Astrocyte of the cerebellum (primary cell): Measurements from ENCODE around the gene SORCS2.

Experiments used
- DNase-seq: peaks from one replicate; pipeline ENCODE4 v3.0.0-alpha.2; 2011; ENCODE audit warnings: low read depth
- H3K4me3 ChIP-seq: 2 replicates; pipeline ENCODE4 v1.5.1; 2011; ENCODE audit warnings: mild to moderate bottlenecking, low read depth, low read length, moderate library complexity
- CTCF ChIP-seq: IDR thresholded peaks from 2 replicates; pipeline ENCODE4 v1.5.1; 2012; ENCODE audit warnings: low read length, low read depth, moderate library complexity, mild to moderate bottlenecking; ENCODE audit errors: missing control alignments
- in situ Hi-C: cut with HindIII; loops from 2 replicates; pipeline ENCODE4 v1.10.0; 2017; ENCODE audit warnings: low sequenced_read_pairs

SORCS2 gene

GRCh38 chr4:7524843-7525242, 332.5 kb downstream of the SORCS2 start:
- no peak for DNase-seq
- H3K4me3 ChIP-seq: no peak overlapping the region
- in situ Hi-C loops: no loop called here
- TF ChIP-seq CTCF: no peak

GRCh38 chr4:7526491-7526890, 334.2 kb downstream of the SORCS2 start:
- no peak for DNase-seq
- in situ Hi-C loops: no loop called here
- TF ChIP-seq CTCF: no peak
- H3K4me3 ChIP-seq: no peak overlapping the region

DNA sequence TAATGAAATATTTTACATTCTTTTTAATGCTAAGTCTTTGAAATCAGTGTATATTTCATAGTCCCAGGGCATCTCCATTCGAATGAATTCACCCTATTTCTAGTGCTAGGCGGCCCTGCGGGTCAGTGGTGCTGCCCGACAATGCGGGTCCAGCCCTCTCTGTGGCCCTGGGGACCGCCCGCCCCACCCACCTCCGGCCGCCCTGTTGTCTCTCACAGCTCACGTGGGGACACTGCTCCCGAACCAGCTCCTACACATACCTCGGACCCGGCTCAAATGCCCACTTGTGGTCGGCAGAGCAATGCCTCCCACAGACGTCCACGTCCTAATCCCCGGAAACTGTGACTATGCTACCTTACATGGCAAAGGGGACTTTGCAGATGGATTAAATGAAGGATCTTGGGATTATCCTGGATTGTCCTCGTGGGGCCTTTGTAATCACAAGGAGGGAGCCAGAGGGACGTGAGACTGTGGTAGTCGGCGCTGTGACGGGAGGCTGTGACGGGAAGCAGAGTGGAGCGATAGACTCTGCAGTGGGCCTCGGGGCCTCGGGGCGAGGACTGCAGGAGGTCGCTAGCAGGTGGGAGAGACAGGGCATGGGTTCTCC, 334.7 kb downstream of the SORCS2 start:
- no peak overlapping the region for H3K4me3 ChIP-seq
- in situ Hi-C loops: no loop called here
- DNase-seq: no peak
- TF ChIP-seq CTCF: no peak

DNA sequence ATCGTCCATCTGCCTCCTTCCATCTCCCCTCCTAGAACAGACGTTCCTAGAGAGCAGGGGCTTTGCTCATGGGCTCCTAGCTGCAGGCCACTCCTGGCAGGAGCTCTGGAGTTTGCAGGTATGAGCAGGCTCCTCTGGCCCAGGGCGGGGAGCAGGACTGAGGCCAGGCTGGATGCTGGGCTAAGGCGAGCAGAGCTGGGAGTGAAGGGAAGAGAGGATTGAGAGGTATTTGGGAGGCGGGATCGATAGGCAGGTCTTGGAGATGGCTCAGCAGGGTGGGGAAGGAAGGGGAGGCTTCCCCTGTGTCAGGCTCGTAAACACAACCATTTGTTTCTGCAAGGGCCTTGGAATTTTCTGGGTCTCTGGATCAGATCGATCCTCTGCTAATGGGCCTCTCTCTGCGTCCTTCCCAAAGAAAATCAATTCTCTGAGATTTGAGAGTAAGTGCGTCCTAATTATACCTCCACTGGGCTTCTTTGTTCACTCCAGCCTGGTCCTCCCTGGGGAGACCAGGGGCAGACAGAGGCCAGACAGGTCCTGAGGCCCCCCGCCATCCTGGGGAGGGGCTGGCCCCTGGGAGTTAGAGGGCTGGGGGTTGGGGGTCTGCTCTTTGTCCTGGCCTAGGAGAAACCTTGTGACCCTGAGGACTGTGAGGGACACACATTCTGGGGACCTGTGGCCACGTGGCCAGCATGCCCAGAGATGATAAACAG, 337.2 kb downstream of the SORCS2 start:
- TF ChIP-seq CTCF: no peak
- H3K4me3 ChIP-seq: no peak overlapping the region
- in situ Hi-C loops: no loop called here
- no peak for DNase-seq

DNA sequence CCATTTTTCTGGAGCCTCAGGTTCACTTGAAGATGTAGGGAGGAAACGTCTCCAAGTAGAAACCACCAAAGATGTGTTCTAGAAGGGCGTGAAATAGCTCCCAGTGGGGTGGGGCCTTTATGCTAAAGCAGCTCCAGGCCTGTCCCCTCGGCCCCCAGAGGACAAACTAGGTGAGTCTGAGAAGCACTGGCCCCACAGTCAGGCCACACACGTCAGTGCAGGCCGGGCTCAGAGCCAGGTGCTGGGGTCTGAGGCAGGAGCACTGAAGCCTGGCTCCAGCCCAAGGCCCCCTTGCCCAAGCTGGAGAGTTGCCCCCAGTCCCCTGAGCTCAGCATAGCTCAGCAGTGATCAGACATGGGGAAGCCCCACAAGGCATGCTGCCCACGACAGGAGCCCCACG, 337.7 kb downstream of the SORCS2 start:
- in situ Hi-C loops: no loop called here
- no peak overlapping the region for H3K4me3 ChIP-seq
- TF ChIP-seq CTCF: no peak
- no peak for DNase-seq

DNA sequence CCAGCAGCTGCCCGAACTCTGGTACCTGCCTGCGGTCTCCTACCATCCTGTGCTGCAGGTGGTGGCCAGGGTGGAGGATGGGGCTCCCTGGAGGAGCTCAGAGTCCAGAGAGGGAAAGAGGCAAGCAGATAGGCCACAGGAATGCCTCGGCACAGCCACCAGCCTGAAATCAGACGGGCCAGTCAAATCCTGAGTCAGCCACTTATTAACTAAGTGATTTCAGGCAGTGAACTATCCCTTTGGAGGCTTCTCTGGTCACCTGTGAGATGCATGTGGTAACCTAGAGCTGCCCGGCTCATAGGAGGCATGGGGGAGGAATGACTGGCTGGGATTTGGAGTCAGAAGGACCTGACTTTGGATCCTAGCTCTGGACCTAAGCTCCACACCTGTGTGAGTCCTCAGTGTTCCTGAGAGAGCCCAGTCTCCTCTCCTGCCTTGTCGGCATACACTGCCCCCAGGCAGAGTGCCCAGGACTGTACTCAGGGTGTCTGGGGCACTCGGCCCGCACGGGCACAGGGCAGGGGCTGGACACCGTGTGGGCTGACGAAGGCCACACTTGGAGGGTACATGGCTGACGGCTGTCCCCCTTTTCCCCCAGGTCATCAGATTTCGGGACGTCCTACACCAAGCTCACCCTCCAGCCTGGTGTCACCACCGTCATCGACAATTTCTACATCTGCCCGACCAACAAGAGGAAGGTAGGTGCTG, 338.7 kb downstream of the SORCS2 start:
- no peak for DNase-seq

More for the DNA sequence above, 338.7 kb downstream of the SORCS2 start:
- in situ Hi-C loops: no loop called here
- no peak for TF ChIP-seq CTCF
- no peak overlapping the region for H3K4me3 ChIP-seq
